Anterior cingulate cortex (tissue), 58 donors: ENCODE data around the gene CWC25.
"Not testable (repeated sequence)": the region's sequence is repeated elsewhere in the genome, so short reads cannot be mapped to it uniquely, and the experiment has no call there.

Source experiments
- DNase-seq, 58 donors: peaks; one replicate each; lab custom pipeline; 2025; lab: John Stamatoyannopoulos, UW

The CWC25 gene

GRCh38 chr17:38824899-38825761 lies at the start of gene CWC25:
CWC25 (minus strand) TSS chr17:38825321; CDS start chr17:38825183, 138 bp downstream.
- peak; percentile 57 to 97 (median 93) for DNase-seq

GRCh38 chr17:38873640-38874380 lies 48.7 kb upstream of the CWC25 start:
- no peak for DNase-seq

GRCh38 chr17:38872671-38873385 lies 47.7 kb upstream of the CWC25 start:
- DNase-seq = peak in 1 of 58 donors; percentile 15

- no peak for DNase-seq
These were observed 46.9 kb upstream of the CWC25 start for GRCh38 chr17:38872027-38872511.

GRCh38 chr17:38871247-38872015 lies 46.3 kb upstream of the CWC25 start:
- peak in 5 of 58 donors; percentile 16 to 38 (median 29) for DNase-seq

- DNase-seq = peak in 39 of 58 donors; percentile 29 to 78 (median 59)
These were observed 45.4 kb upstream of the CWC25 start for GRCh38 chr17:38870259-38871165.

GRCh38 chr17:38869526-38870258 lies 44.6 kb upstream of the CWC25 start, which contains the start of gene LASP1:
LASP1 (plus strand) TSS chr17:38870058; CDS start chr17:38870190, 132 bp downstream.
- peak in 57 of 58 donors; percentile 40 to 92 (median 83) for DNase-seq

- DNase-seq = peak in 57 of 58 donors; percentile 51 to 95 (median 84)
These were observed 43.9 kb upstream of the CWC25 start for GRCh38 chr17:38868817-38869525.

- peak in 4 of 58 donors; percentile 27 to 52 (median 39) for DNase-seq
These were observed 43.1 kb upstream of the CWC25 start for GRCh38 chr17:38867968-38868816.

- DNase-seq = peak in 44 of 58 donors; percentile 10 to 82 (median 44)
These were observed 42.3 kb upstream of the CWC25 start for GRCh38 chr17:38867179-38867967.

GRCh38 chr17:38864636-38865398 lies 39.7 kb upstream of the CWC25 start:
- DNase-seq = no peak

- DNase-seq = peak in 1 of 58 donors; percentile 7
These were observed 36.3 kb upstream of the CWC25 start for GRCh38 chr17:38861399-38861843.

GRCh38 chr17:38857271-38857670 lies 32.1 kb upstream of the CWC25 start:
- DNase-seq = no peak

- not testable (repeated sequence) for DNase-seq
These were observed 30.1 kb upstream of the CWC25 start for GRCh38 chr17:38855101-38855714.
